HEK293 (cell line): ENCODE measurements around the gene FOSB.

ENCODE experiments used
- AEBP2 ChIP-seq: fragments of 450-650 bp; formaldehyde crosslinking; IDR thresholded peaks from 2 replicates; pipeline ENCODE4 v1.5.1; 2016; ENCODE audit warnings: missing biosample characterization, missing genetic modification characterization, borderline replicate concordance
- KLF10 ChIP-seq: fragments of 450-650 bp; IDR thresholded peaks from 2 replicates; pipeline ENCODE4 v1.5.1; 2018; ENCODE audit warnings: missing biosample characterization, mild to moderate bottlenecking, missing genetic modification characterization
- OSR2 ChIP-seq: fragments of 450-650 bp; formaldehyde crosslinking; IDR thresholded peaks from 2 replicates; pipeline ENCODE4 v1.5.1; 2016; ENCODE audit warnings: missing biosample characterization, missing genetic modification characterization
- RBAK ChIP-seq: fragments of 450-650 bp; formaldehyde crosslinking; IDR thresholded peaks from 2 replicates; pipeline ENCODE4 v1.5.1; 2016; ENCODE audit warnings: missing biosample characterization, missing genetic modification characterization
- SP7 ChIP-seq: fragments of 450-650 bp; formaldehyde crosslinking; IDR thresholded peaks from 2 replicates; pipeline ENCODE4 v1.5.1; 2016; ENCODE audit warnings: missing biosample characterization, missing genetic modification characterization
- WT1 ChIP-seq: fragments of 450-650 bp; formaldehyde crosslinking; IDR thresholded peaks from 2 replicates; pipeline ENCODE4 v1.5.1; 2016; ENCODE audit warnings: missing biosample characterization, missing genetic modification characterization
- ZBTB20 ChIP-seq: fragments of 450-650 bp; formaldehyde crosslinking; IDR thresholded peaks from 2 replicates; pipeline ENCODE4 v1.5.1; 2016; ENCODE audit warnings: missing biosample characterization, missing genetic modification characterization
- ZFP3 ChIP-seq: fragments of 450-650 bp; formaldehyde crosslinking; IDR thresholded peaks from 2 replicates; pipeline ENCODE4 v1.5.1; 2016; ENCODE audit warnings: low read depth, missing biosample characterization, missing genetic modification characterization
- ZIC2 ChIP-seq: fragments of 450-650 bp; formaldehyde crosslinking; IDR thresholded peaks from 2 replicates; pipeline ENCODE4 v1.5.1; 2016; ENCODE audit warnings: missing biosample characterization, missing genetic modification characterization
- ZNF121 ChIP-seq: fragments of 450-650 bp; formaldehyde crosslinking; IDR thresholded peaks from 2 replicates; pipeline ENCODE4 v1.5.1; 2016; ENCODE audit warnings: missing biosample characterization, missing genetic modification characterization
- ZNF239 ChIP-seq: fragments of 450-650 bp; formaldehyde crosslinking; IDR thresholded peaks from 2 replicates; pipeline ENCODE4 v1.5.1; 2016; ENCODE audit warnings: missing biosample characterization, missing genetic modification characterization
- ZNF280C ChIP-seq: fragments of 450-650 bp; formaldehyde crosslinking; IDR thresholded peaks from 2 replicates; pipeline ENCODE4 v1.5.1; 2016; ENCODE audit warnings: missing biosample characterization, missing genetic modification characterization
- ZNF280D ChIP-seq: fragments of 450-650 bp; formaldehyde crosslinking; IDR thresholded peaks from 2 replicates; pipeline ENCODE4 v1.5.1; 2016; ENCODE audit warnings: missing biosample characterization, missing genetic modification characterization
- ZNF311 ChIP-seq: fragments of 450-650 bp; formaldehyde crosslinking; IDR thresholded peaks from 2 replicates; pipeline ENCODE4 v1.5.1; 2017; ENCODE audit warnings: missing biosample characterization, missing genetic modification characterization, borderline replicate concordance
- ZNF324 ChIP-seq: fragments of 450-650 bp; formaldehyde crosslinking; IDR thresholded peaks from 2 replicates; pipeline ENCODE4 v1.5.1; 2016; ENCODE audit warnings: missing biosample characterization, missing genetic modification characterization
- ZNF398 ChIP-seq: fragments of 450-650 bp; formaldehyde crosslinking; IDR thresholded peaks from 2 replicates; pipeline ENCODE4 v1.5.1; 2017; ENCODE audit warnings: missing biosample characterization, missing genetic modification characterization
- ZNF48 ChIP-seq: fragments of 450-650 bp; formaldehyde crosslinking; IDR thresholded peaks from 2 replicates; pipeline ENCODE4 v1.5.1; 2016; ENCODE audit warnings: missing biosample characterization, missing genetic modification characterization
- ZNF549 ChIP-seq: fragments of 450-650 bp; IDR thresholded peaks from 2 replicates; pipeline ENCODE4 v1.5.1; 2018; ENCODE audit warnings: missing biosample characterization, missing genetic modification characterization, mild to moderate bottlenecking, inconsistent platforms, moderate library complexity
- ZNF560 ChIP-seq: fragments of 450-650 bp; formaldehyde crosslinking; IDR thresholded peaks from 2 replicates; pipeline ENCODE4 v1.5.1; 2017; ENCODE audit warnings: missing biosample characterization, missing genetic modification characterization, borderline replicate concordance
- ZNF623 ChIP-seq: fragments of 450-650 bp; formaldehyde crosslinking; IDR thresholded peaks from 2 replicates; pipeline ENCODE4 v1.5.1; 2016; ENCODE audit warnings: missing biosample characterization, missing genetic modification characterization
- ZNF701 ChIP-seq: fragments of 450-650 bp; formaldehyde crosslinking; IDR thresholded peaks from 2 replicates; pipeline ENCODE4 v1.5.1; 2016; ENCODE audit warnings: missing biosample characterization, missing genetic modification characterization
- ZNF792 ChIP-seq: fragments of 450-650 bp; formaldehyde crosslinking; IDR thresholded peaks from 2 replicates; pipeline ENCODE4 v1.5.1; 2016; ENCODE audit warnings: missing biosample characterization, missing genetic modification characterization
- ZNF830 ChIP-seq: fragments of 450-650 bp; IDR thresholded peaks from 2 replicates; pipeline ENCODE4 v1.5.0; 2018; ENCODE audit warnings: missing biosample characterization, missing genetic modification characterization, low read depth, mild to moderate bottlenecking, moderate library complexity
- ZSCAN5A ChIP-seq: fragments of 450-650 bp; formaldehyde crosslinking; IDR thresholded peaks from 2 replicates; pipeline ENCODE4 v1.5.1; 2016; ENCODE audit warnings: missing biosample characterization, missing genetic modification characterization

Gene FOSB

GRCh38 chr19:45506246-45506988 lies 38.6 kb downstream of the FOSB start (continued):
- TF ChIP-seq ZNF280D (no peak), SP7 (tag by site-specific recombination) (peak; percentile 55; the same call in 1 of the 2 replicates), OSR2 (tag by site-specific recombination) (0 out of 2 replicates have a peak, but pooled peaks have one; percentile 7), ZNF701 (tag by site-specific recombination) (no peak), KLF10 (tag by site-specific recombination) (peak; percentile 96), ZNF239 (tag by site-specific recombination) (no peak), ZSCAN5A (no peak), AEBP2 (tag by site-specific recombination) (no peak), ZBTB20 (peak; percentile 48), ZNF623 (tag by site-specific recombination) (no peak), WT1 (tag by site-specific recombination) (peak; percentile 60), ZNF549 (no peak), ZIC2 (tag by site-specific recombination) (peak; percentile 67), ZNF324 (tag by site-specific recombination) (no peak), ZNF311 (tag by site-specific recombination) (no peak), ZFP3 (no peak), ZNF830 (tag by site-specific recombination) (no peak), ZNF48 (tag by site-specific recombination) (no peak), ZNF398 (peak; percentile 87), ZNF560 (tag by site-specific recombination) (no peak), ZNF792 (no peak), RBAK (no peak), ZNF121 (tag by site-specific recombination) (no peak), ZNF280C (tag by site-specific recombination) (no peak)
